ENCODE data around the gene PCYOX1L.

PCYOX1L gene

DNA sequence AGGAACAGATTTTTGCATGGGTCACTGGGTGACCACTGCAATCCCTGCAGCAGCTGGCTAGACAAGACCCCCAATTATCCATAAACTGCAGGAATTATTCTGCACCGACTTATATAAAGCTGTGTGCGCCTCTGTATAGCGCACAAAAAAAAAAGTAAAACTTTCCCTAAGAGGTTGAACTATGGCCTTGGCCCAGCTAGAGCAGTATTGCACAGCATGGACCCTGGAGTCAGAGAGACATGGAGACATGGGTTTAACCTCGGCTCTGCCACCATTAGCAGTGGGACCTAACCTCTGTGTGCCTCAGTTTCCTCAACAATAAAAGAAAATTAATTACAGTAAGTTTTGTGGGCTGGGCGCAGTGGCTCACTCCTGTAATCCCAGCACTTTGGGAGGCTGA lies 29.7 kb upstream of the PCYOX1L start:
- H3K4me3 ChIP-seq (ENCODE audit: low read depth, low read length): no peak overlapping the region
- DNase-seq (ENCODE audit: low read depth): no peak

DNA sequence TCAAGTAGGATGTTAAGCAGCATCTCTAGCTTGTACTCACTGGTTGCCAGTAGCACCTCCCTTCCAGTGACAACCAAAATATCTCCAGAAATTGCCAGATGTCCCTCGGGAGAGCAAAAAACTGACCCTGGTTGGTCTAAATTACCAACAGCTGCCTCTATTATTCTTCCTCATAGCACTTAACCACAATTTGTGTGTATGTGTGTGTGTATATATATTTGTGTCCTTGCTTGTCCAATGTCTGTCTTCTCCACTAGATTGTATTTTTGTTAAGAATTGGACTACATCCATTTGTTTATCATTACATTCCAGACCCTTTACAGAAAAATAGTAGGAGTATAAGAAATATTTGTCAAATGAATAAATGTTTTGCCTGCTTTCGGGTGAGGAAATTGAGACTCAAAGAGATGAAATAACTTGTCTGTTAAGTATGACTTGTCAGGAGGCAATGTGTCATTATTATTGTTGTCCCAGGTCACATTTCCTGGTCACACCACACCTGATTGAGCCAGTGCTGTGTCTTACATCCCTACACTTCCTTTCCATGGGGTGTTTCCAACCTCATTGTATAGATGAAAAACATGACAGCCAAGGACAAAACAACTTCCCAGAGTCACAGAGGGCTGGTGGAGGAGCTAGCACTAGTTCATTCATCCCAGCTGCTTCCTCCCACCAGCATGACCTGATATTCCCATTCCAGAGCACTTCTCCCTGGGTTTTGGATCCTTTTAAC lies 24.0 kb upstream of the PCYOX1L start:
- H3K4me3 ChIP-seq (ENCODE audit: low read depth, low read length): no peak overlapping the region
- no peak for DNase-seq (ENCODE audit: low read depth)

DNA sequence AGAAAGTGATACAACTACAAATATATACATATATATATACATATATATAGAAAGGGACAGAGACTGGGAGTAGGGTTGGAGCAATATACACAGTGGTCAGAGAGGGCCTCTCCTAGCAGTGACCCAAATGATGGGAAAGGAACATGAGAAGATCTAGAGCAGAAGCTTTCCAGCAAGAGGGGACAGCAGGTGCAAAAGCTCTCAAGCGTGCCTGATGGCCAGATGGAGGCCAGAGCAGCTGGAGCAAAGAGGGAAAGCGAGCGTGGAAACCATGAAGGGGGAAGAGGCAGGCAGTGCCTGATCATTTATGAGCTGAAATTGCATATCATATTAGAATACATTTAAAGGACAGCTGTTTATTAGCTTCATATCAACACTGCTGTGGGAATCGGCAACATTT lies 20.1 kb upstream of the PCYOX1L start:
- H3K4me3 ChIP-seq (ENCODE audit: low read depth, low read length): no peak overlapping the region
- DNase-seq (ENCODE audit: low read depth): no peak

DNA sequence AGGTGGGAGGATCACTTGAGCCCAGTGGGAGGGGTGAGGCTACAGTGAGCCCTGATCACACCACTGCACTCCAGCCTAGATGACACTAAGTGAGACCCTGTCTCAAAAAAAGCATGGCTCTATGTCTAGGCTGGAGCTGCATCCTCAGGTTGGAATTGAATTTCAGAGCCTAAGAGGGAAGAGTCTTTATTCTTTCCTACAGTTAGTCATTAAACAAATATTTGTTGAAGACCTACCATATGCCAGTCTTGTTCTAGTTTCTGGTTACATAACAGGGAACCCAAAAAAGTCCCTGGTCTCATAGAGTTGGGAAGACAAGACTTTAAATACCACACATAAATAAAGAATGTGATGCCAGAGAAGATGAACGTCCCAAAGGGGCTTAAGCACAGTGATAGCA lies 19.5 kb upstream of the PCYOX1L start:
- no peak for DNase-seq (ENCODE audit: low read depth)

DNA sequence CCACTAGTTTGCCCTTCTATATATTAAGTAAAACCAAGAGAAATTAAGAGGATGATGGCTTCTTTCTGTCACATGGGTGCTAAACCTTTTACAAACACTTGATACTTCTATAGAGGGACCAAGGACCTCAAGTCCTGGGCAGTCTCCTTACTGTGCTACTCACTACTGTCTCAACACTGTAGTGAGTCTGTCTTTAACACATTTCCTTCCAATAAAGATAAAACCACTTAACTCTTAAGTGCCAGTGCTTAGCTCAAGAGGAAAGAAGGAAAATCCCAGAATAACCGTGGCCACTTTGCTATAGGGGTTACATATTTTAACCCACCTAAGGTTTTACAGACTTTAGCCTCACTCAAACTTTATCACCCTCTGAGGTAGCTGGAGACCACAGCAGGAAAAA lies 16.9 kb upstream of the PCYOX1L start:
- DNase-seq (ENCODE audit: low read depth): no peak
- no peak overlapping the region for H3K4me3 ChIP-seq (ENCODE audit: low read depth, low read length)

More for the DNA sequence above, 19.5 kb upstream of the PCYOX1L start:
- no peak overlapping the region for H3K4me3 ChIP-seq (ENCODE audit: low read depth, low read length)

DNA sequence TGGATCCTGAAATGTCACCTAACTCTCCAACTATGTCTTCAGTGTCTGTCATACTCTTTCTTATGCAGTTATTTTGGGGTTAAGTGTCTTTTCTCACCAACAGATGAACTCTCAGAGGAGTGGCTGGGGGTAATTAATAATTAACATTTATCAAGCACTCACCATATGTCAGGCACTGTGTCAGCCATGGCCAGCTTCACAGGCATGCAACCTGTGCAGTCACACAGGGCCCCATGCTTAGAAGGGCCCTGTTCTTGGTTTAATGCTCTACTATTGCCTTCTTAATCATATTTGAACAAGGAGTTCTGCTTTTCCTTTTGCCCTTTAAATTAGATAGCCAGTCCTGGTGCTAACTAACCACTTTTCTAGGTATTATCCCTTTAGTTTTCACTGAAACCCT lies 16.0 kb upstream of the PCYOX1L start:
- DNase-seq (ENCODE audit: low read depth): no peak
- H3K4me3 ChIP-seq (ENCODE audit: low read depth, low read length): no peak overlapping the region

DNA sequence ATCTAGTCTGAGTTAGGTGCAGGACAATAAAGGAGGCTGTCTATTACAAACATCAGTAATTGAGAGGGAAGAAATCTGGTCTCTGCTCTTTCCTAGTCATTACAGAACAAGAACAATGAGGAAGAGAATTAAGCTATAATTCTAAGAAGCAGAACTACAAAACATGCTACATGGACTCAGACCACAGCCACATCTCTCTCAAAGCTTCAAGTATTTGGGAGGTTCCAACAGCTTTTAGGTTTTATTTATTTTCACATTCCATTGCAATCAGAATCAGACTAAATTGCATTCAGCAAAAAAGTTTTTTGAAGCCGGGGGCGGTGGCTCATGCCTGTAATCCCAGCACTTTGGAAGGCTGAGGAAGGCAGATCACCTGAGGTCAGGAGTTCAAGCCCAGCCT lies 13.7 kb upstream of the PCYOX1L start:
- no peak for DNase-seq (ENCODE audit: low read depth)
- H3K4me3 ChIP-seq (ENCODE audit: low read depth, low read length): no peak overlapping the region

DNA sequence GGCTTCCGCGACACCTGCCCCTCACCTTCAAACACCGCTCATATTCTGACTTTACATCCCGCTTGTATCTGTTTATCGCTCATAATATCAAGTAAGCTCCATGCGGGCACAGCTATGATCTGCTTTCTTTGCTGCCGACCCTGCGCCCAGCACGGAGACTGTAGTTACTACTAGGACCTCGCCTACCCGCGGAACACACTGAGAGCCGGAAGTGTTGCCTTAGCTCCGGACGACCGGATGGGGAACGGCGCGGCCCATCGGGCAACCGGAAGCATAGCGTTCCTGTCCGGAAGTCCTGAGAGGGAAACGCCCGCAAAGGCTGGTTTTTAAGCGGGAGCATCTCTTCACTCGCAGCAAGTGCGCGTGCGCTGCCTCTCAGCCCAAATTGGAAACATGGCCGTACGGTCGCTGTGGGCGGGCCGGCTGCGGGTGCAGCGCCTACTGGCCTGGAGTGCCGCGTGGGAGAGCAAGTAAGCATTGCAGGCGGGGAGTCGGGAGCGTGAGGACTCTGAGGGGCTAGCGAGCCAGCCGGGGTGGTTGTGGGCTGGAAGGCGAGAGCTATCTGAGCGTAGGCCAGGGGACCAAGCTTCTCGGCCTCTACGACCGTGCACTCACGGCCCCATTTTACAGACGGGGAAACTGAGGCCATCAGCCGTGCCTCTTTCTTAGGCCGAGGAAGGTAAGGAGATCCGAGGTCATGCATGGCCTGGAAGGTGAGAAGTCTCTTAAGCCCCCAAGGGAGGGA lies 12.5 kb upstream of the PCYOX1L start, which contains the start of gene GRPEL2:
GRPEL2 (plus strand) TSS at position 353 of the 745 bp plus-strand sequence; CDS start at position 394, 41 bp downstream.
- H3K4me3 ChIP-seq (ENCODE audit: low read depth, low read length): peak within 1 kb of the TSS; percentile 90
- peak; percentile 89 for DNase-seq (ENCODE audit: low read depth)

DNA sequence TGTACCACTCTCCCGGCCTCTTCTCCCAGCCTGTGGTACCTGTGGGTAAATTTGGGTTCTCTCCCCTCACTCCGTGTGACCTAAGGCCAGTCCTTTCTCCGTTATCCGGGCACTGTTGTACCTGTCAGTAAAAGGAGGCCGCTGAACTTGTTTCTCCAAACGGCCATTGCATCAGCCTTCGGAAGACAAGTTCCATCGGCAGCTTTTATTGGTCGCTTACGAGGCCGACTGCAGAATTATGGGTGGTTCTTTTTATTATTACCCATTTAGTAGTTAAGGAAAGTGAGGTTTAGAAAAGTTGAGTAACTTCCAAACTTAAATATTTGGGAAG lies 12.0 kb upstream of the PCYOX1L start:
- H3K4me3 ChIP-seq (ENCODE audit: low read depth, low read length): peak overlapping the region; percentile 90
- DNase-seq (ENCODE audit: low read depth): no peak

DNA sequence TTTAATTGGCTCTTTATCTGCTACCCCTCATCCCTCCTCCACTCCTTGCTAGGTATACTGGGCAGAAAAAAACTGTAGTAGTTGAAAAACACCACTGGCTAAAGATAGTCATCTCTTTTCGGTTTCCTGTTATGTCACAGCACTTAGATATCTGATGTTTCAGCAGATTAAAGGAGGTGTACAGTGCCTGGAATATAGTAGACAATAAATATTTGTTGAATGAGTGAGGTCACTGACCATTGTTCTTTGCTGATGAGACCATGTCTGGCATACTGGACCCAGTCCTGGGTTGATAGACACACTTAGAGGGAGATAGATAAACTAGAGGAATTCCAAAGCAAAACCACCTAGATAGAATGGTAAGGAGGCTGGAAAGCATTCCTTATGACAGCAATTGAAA lies 9.3 kb upstream of the PCYOX1L start:
- no peak overlapping the region for H3K4me3 ChIP-seq (ENCODE audit: low read depth, low read length)
- DNase-seq (ENCODE audit: low read depth): no peak

DNA sequence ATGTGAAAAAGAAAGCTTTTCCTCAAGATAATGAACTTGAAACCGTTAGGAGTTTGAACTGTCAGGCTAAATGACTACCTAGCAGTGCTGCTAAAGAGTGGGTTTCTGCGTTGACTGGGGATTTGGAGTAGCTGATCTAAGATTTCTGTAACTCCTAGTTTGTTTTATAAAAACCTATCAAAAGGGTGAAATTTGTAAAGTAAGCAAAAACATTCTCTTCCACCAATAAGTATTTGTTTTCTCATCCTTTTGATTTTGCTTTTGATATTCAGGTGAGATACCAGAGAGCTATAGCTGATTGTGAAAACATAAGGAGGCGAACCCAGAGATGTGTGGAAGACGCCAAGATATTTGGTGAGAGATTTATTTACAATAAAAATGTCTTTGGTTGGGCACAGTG lies 8.5 kb upstream of the PCYOX1L start:
- no peak for DNase-seq (ENCODE audit: low read depth)
- H3K4me3 ChIP-seq (ENCODE audit: low read depth, low read length): no peak overlapping the region

DNA sequence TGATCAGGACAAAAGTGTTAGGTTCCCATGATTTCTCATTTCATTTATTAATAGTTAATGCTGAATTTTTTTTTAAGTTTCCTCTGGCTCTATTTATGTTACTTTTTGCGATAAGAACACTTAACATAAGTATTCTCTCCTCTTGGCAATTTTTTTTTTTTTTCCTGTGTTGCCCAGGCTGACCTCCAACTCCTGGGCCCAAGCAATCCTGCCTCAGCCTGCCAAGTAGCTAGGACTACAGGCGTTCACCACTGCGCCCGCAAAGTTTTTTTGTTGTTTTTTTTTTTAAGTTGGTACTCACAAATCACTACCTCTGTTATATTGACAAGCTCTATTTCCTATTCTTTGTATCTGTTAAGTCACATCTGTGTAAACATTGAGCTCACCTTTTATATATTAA lies 5.7 kb upstream of the PCYOX1L start:
- H3K4me3 ChIP-seq (ENCODE audit: low read depth, low read length): no peak overlapping the region
- no peak for DNase-seq (ENCODE audit: low read depth)

DNA sequence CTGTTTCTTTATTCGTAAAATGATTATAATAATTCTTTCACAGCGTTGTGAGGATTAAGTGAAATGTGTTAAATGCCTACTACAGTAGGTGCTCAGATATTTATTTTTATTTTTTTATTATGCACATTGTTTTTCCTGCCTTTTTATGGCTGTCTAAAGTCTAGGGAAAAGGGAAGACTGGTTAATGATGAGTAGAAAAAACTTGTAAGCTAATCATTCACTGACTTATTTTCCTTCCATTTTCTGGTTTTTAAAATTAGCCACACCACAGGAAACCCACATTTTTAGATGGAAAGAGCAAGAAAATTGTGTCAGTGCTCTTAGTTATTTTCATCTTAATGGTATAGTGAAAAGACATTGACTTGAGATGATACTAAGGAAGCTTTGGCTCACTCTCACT lies 3.9 kb upstream of the PCYOX1L start:
- no peak overlapping the region for H3K4me3 ChIP-seq (ENCODE audit: low read depth, low read length)
- DNase-seq (ENCODE audit: low read depth): no peak

DNA sequence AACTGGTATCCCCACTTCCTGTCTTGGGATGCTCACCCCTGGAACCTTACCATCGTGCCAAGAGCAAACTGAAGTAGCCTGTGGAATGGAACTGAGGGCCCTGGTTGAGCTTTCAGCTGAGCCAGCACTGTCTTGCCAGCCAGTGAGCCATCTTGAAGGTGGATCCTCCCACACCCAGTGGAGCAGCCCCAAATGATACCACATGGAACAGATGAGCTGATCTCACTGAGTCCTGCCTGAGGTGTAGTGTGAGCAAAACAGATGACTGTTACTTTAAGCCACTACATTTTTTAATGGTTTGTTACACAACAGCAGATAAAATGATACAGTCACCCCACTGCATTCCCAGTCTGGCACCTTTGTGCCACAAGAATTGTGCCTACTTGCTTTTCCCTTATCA lies 2.2 kb upstream of the PCYOX1L start:
- no peak overlapping the region for H3K4me3 ChIP-seq (ENCODE audit: low read depth, low read length)
- DNase-seq (ENCODE audit: low read depth): no peak

DNA sequence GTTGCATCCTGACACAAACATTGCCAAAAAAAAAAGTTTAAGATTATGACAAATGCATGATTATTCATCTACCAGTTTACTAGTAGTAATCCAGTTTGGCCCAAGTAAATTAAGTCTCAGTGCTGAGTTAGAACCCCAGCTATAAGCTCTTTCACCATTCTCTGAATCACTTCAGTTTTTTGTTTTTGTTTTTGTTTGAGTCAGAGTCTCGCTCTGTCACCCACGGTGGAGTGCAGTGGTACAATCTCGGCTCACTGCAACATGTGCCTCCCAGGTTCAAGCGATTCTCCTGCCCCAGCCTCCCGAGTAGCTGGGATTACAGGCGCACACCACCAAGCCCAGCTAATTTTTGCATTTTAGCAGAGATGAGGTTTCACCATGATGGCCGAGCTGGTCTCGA lies 1.5 kb upstream of the PCYOX1L start:
- DNase-seq (ENCODE audit: low read depth): no peak
- no peak overlapping the region for H3K4me3 ChIP-seq (ENCODE audit: low read depth, low read length)

DNA sequence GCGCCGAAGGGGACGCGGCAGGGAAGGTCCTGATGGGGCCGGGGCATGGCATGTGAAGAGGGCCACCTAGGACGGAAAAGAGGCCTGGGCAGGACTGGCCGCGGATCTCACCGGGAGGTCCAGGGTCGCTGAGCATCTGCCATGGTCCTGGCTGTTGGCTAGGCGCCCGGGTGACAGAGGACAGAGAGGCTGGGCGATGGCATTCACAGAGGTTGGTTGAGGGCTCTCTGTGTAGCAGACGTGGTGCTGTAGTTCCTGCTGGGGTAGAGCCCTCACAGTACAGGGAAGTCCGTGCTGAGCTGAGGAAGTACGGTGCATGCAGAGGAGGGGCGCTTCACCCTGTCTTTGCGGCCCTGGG lies 427 bp downstream of the PCYOX1L start:
- peak overlapping the region; percentile 85 for H3K4me3 ChIP-seq (ENCODE audit: low read depth, low read length)
- DNase-seq (ENCODE audit: low read depth): no peak

DNA sequence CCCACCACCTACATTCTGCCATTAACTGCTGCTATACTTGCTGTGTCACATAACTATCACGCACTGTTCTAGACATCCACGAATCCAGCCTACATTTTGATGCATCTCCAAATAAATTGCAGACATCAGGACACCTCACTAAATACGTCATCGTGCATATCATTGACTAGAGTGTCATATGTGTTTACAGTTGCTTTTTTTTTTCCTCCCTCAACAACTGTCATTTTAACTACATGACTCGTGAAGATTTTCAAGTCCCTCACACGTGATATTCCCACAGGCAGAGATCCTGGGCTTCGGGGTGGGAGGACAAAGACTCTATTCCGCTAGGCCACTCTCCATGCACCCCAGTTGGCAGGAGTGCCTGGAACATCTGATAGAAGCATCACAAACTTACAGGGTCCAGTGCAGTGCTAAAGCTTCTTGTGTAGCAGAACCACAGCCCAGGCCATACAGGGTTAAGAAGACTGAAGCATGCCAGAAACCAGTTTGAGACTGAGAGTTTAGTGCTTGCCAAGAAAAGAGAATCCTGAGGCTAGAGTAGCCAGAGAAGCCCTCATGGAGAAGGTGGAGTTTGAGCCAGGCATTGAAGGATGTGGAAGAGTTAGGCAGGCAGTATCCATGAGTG lies 1.1 kb downstream of the PCYOX1L start:
- no peak overlapping the region for H3K4me3 ChIP-seq (ENCODE audit: low read depth, low read length)
- no peak for DNase-seq (ENCODE audit: low read depth)

DNA sequence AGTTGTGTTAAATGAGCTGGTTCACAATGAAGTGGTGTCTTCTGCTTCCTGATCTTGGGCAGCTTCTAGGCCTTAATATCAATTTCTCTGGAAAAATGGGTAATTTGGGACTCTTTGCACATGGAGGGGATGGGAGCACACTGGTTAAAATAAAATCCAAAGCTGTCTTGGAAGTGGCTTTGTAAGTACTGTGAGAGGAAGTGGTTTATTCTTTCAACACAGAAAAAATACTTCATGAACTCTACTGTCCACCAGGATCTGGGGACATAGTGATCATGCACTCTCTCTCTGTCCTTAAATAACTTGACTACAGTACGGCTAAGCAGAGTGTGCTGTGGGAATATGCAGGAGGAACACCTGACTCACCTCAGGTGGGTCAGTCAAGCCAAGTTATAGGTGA lies 2.4 kb downstream of the PCYOX1L start:
- no peak for DNase-seq (ENCODE audit: low read depth)
- H3K4me3 ChIP-seq (ENCODE audit: low read depth, low read length): no peak overlapping the region

DNA sequence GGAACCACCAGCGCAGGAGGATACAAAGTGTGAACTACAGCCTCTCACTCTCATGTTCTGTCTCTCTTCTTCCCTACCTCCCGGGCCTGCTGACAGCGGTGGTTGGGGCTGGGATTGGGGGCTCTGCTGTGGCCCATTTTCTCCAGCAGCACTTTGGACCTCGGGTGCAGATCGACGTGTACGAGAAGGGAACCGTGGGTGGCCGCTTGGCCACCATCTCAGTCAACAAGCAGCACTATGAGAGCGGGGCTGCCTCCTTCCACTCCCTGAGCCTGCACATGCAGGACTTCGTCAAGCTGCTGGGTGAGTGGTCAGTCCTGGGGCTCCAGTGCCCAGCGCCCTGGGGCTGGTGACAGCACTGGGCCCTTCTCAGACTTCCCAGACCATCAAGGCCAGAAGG lies 4.7 kb downstream of the PCYOX1L start:
- no peak overlapping the region for H3K4me3 ChIP-seq (ENCODE audit: low read depth, low read length)
- DNase-seq (ENCODE audit: low read depth): no peak

DNA sequence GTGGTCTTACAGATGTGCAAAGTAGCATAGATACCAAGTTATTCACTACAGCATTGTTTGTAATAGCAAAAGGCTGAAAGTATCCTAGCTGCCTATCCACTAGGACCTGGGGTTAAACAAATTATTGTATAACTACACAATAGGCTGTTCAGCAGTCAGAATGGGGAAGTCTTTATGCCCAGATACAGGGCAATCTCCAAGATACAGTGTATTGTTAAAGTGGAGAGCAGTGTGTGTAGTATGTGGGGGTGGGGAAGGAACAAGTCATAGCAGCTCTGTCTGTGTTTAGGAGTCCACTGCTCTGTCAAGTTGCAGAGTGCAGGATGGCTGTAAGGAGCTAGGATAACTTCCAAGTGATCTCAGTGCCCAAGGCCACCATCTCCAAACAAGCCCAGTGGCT lies 5.5 kb downstream of the PCYOX1L start:
- no peak for DNase-seq (ENCODE audit: low read depth)
- no peak overlapping the region for H3K4me3 ChIP-seq (ENCODE audit: low read depth, low read length)

DNA sequence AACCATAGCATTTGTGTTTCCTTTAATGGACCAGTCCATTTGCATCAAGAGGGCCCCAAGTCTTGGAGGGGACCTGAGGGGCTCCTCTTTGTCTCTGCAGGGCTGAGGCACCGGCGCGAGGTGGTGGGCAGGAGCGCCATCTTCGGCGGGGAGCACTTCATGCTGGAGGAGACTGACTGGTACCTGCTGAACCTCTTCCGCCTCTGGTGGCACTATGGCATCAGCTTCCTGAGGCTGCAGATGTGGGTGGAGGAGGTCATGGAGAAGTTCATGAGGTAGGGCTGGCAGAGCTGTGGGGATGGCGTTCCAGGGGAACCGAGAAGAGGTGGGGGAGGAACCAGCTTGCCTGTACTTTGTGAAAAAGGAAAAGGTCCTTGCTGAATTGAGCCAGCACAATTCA lies 6.1 kb downstream of the PCYOX1L start:
- H3K4me3 ChIP-seq (ENCODE audit: low read depth, low read length): no peak overlapping the region
- DNase-seq (ENCODE audit: low read depth): no peak
